SK-N-SH (cell line): ENCODE data around the gene ZNF446.

Experiments
- ELF1 ChIP-seq: IDR thresholded peaks from 2 replicates; pipeline ENCODE4 v1.4.0; 2012
- POLR2AphosphoS5 ChIP-seq: IDR thresholded peaks from 2 replicates; pipeline ENCODE4 v1.6.1; 2012; ENCODE audit warnings: low read depth, low read length
- TCF12 ChIP-seq: IDR thresholded peaks from 2 replicates; pipeline ENCODE4 v1.4.0; 2012
- TF ChIP-seq, protein P1 (sequence below): fragments of 200-600 bp; sonication (generic); IDR thresholded peaks from 2 replicates; pipeline ENCODE4 v1.6.1; 2017; ENCODE audit warnings: antibody characterized with exemption, mild to moderate bottlenecking, moderate library complexity

GRCh38 chr19:58473775-58474174 lies 2.4 kb upstream of the ZNF446 start:
- TF ChIP-seq, protein P1, sequence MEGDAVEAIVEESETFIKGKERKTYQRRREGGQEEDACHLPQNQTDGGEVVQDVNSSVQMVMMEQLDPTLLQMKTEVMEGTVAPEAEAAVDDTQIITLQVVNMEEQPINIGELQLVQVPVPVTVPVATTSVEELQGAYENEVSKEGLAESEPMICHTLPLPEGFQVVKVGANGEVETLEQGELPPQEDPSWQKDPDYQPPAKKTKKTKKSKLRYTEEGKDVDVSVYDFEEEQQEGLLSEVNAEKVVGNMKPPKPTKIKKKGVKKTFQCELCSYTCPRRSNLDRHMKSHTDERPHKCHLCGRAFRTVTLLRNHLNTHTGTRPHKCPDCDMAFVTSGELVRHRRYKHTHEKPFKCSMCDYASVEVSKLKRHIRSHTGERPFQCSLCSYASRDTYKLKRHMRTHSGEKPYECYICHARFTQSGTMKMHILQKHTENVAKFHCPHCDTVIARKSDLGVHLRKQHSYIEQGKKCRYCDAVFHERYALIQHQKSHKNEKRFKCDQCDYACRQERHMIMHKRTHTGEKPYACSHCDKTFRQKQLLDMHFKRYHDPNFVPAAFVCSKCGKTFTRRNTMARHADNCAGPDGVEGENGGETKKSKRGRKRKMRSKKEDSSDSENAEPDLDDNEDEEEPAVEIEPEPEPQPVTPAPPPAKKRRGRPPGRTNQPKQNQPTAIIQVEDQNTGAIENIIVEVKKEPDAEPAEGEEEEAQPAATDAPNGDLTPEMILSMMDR = no peak
- TF ChIP-seq POLR2AphosphoS5 = no peak
- no peak for TF ChIP-seq TCF12
- TF ChIP-seq ELF1 = no peak
